CD14-positive monocyte (primary cell): Measurements from ENCODE around the gene ACSS3. TPM values are rescaled to one million over a fixed set of nuclear protein-coding genes. Genes with fewer than 3 reads are reported as not detected.

Experiments
- DNase-seq, 3 donors: peaks; one replicate each; pipeline ENCODE4 v3.0.0-alpha.2; 2011 to 2022
- H2AFZ ChIP-seq: 2 replicates; pipeline ENCODE4 v1.6.0; 2012; ENCODE audit warnings: mild to moderate bottlenecking, low read depth, low read length, inconsistent platforms; ENCODE audit not compliant: insufficient read depth, poor library complexity, severe bottlenecking
- H3K27ac ChIP-seq, 2 donors: 1 replicate in 1 of 2; 2 replicates in 1 of 2; pipeline ENCODE4 v1.5.1; 2012 to 2013; ENCODE audit warnings: low read length in 2 of 2, control low read depth in 1 of 2, inconsistent platforms in 1 of 2, low read depth in 1 of 2, mild to moderate bottlenecking in 1 of 2
- H3K27me3 ChIP-seq, 2 donors: one replicate each; pipeline versions ENCODE4 v1.6.0 to v1.6.1; 2011 to 2013; ENCODE audit warnings: low read length in 2 of 2; ENCODE audit not compliant: control insufficient read depth in 2 of 2, insufficient read depth in 2 of 2
- H3K36me3 ChIP-seq, 2 donors: replicated peaks in 1 of 2; 1 replicate in 1 of 2; 2 replicates in 1 of 2; pipeline versions ENCODE4 v1.5.1 to v1.6.1; 2012 to 2013; ENCODE audit warnings: low read length in 2 of 2, control low read depth in 1 of 2, inconsistent platforms in 1 of 2, mild to moderate bottlenecking in 1 of 2; ENCODE audit not compliant: insufficient read depth in 2 of 2, control insufficient read depth in 1 of 2
- H3K4me1 ChIP-seq, 2 donors: 1 replicate in 1 of 2; 2 replicates in 1 of 2; pipeline versions ENCODE4 v1.5.1 to v1.6.1; 2012 to 2013; ENCODE audit warnings: low read length in 2 of 2, control low read depth in 1 of 2, inconsistent platforms in 1 of 2, mild to moderate bottlenecking in 1 of 2, moderate library complexity in 1 of 2; ENCODE audit not compliant: insufficient read depth in 2 of 2, control insufficient read depth in 1 of 2
- H3K4me2 ChIP-seq: replicated peaks from 2 replicates; pipeline ENCODE3; 2012; ENCODE audit warnings: low read length, moderate library complexity, mild to moderate bottlenecking; ENCODE audit not compliant: poor library complexity, severe bottlenecking; ENCODE audit errors: extremely low read depth
- H3K4me3 ChIP-seq, 3 experiments: fragments of 200-600 bp in 1 of 3; sonication (generic) in 1 of 3; replicated peaks in 1 of 3; 1 replicate in 2 of 3; 2 replicates in 1 of 3; pipeline ENCODE4 v1.5.1; 2011 to 2013; ENCODE audit warnings: low read length in 3 of 3, mild to moderate bottlenecking in 3 of 3, control low read depth in 2 of 3, low read depth in 2 of 3, inconsistent platforms in 1 of 3, moderate library complexity in 1 of 3
- H3K79me2 ChIP-seq: 2 replicates; pipeline ENCODE4 v1.6.0; 2012; ENCODE audit warnings: mild to moderate bottlenecking, control low read depth, inconsistent platforms, low read length, moderate library complexity; ENCODE audit not compliant: insufficient read depth
- H3K9ac ChIP-seq: 2 replicates; pipeline ENCODE4 v1.6.0; 2017; ENCODE audit warnings: low read length, mild to moderate bottlenecking; ENCODE audit not compliant: insufficient read depth, poor library complexity, severe bottlenecking
- H3K9me3 ChIP-seq, 2 donors: replicated peaks in 1 of 2; 1 replicate in 1 of 2; 2 replicates in 1 of 2; pipeline versions ENCODE4 v1.5.1 to v1.6.1; 2012 to 2013; ENCODE audit warnings: low read length in 2 of 2, control low read depth in 1 of 2; ENCODE audit not compliant: control insufficient read depth in 1 of 2, insufficient read depth in 1 of 2
- H4K20me1 ChIP-seq: 2 replicates; pipeline ENCODE4 v1.6.0; 2012; ENCODE audit warnings: mild to moderate bottlenecking, low read length, control low read depth, moderate library complexity; ENCODE audit not compliant: insufficient read depth
- H3K27ac Mint-ChIP-seq, 7 donors: one replicate each; pipeline ENCODE4 v1.8.0; 2020; ENCODE audit warnings: mild to moderate bottlenecking in 7 of 7, mixed read lengths in 7 of 7, moderate library complexity in 6 of 7, inconsistent platforms in 2 of 7
- H3K27me3 Mint-ChIP-seq, 3 donors: one replicate each; pipeline ENCODE4 v1.8.0; 2021 to 2022; ENCODE audit warnings: low read depth in 3 of 3, mild to moderate bottlenecking in 3 of 3, mixed read lengths in 3 of 3, moderate library complexity in 3 of 3, inconsistent platforms in 1 of 3
- H3K36me3 Mint-ChIP-seq, 2 donors: one replicate each; pipeline ENCODE4 v1.8.0; 2020; ENCODE audit warnings: mixed read lengths in 2 of 2, inconsistent platforms in 1 of 2, mild to moderate bottlenecking in 1 of 2
- H3K4me1 Mint-ChIP-seq: one replicate; pipeline ENCODE4 v1.8.0; 2020; ENCODE audit warnings: mild to moderate bottlenecking, mixed read lengths
- H3K4me3 Mint-ChIP-seq, 2 donors: one replicate each; pipeline ENCODE4 v1.8.0; 2020; ENCODE audit warnings: mild to moderate bottlenecking in 2 of 2, mixed read lengths in 2 of 2, moderate library complexity in 1 of 2
- H3K9me3 Mint-ChIP-seq, 7 donors: one replicate each; pipeline ENCODE4 v1.8.0; 2020 to 2022; ENCODE audit warnings: mixed read lengths in 7 of 7, mild to moderate bottlenecking in 6 of 7, moderate library complexity in 6 of 7, inconsistent platforms in 2 of 7
- CTCF ChIP-seq: fragments of 200-600 bp; IDR thresholded peaks from one replicate; pipeline ENCODE4 v1.8.0; 2022; ENCODE audit warnings: antibody characterized with exemption, mild to moderate bottlenecking
- WGBS: methylation state at CpG from one replicate; pipeline ENCODE4 v1.1.5; 2013; ENCODE audit warnings: missing lambda C conversion rate; ENCODE audit not compliant: insufficient coverage; 5-methylcytosine and 5-hydroxymethylcytosine counted together
- intact Hi-C, 2 donors: fragments of 100-400 bp; cut with micrococcal nuclease; formaldehyde crosslinking; loops; one replicate each; pipeline versions ENCODE4 v1.15.0 to v1.15.1; 2023
- polyA plus RNA-seq, 3 donors: library from polyadenylated mRNA; depleted of rRNA in 1 of 3; unstranded in 2 of 3; stranded (reverse) in 1 of 3; fragments of 300-500 nt in 2 of 3; fragments of >200 nt in 1 of 3; fragmentation: Illumina TruSeq in 2 of 3; gene quantifications; 1 replicate in 2 of 3; 2 replicates in 1 of 3; pipeline ENCODE4 v1.2.3, GENCODE V29; 2012 to 2021

The ACSS3 gene
- polyA plus RNA-seq, 3 donors = 0.09 to 0.16 TPM; not detected in 1

GRCh38 chr12:81255947-81256346 lies 178.1 kb downstream of the ACSS3 start:
- Histone ChIP-seq H3K79me2 (no peaks in the 10 kb centered on the region), H3K4me1 (no peaks in the 10 kb centered on the region), H2AFZ (no peak overlapping the region), H3K4me3 (no peak overlapping the region), H3K27ac (no peak overlapping the region), H4K20me1 (no peaks in the 10 kb centered on the region), H3K9ac (no peak overlapping the region), H3K9me3 (no peaks in the 10 kb centered on the region), H3K27me3 (no peaks in the 10 kb centered on the region), H3K36me3 (no peaks in the 10 kb centered on the region), H3K4me2 (no peak overlapping the region)
- WGBS = 100% methylated on average over 1 of the region's 2 CpGs
- no peak for DNase-seq
- Mint-ChIP-seq H3K27ac (no peak overlapping the region), H3K4me1 (no peaks in the 10 kb centered on the region), H3K9me3 (peaks cover 0 to 3% (median 0%) of the 10 kb centered on the region in 7 donors), H3K27me3 (no peaks in the 10 kb centered on the region), H3K4me3 (no peak overlapping the region), H3K36me3 (no peaks in the 10 kb centered on the region)
- intact Hi-C loops = no loop called here
- TF ChIP-seq CTCF = no peak

GRCh38 chr12:81257947-81258551 lies 180.2 kb downstream of the ACSS3 start:
- Histone ChIP-seq H3K27me3 (no peaks in the 10 kb centered on the region), H3K4me1 (no peaks in the 10 kb centered on the region), H3K27ac (no peak overlapping the region), H3K4me2 (no peak overlapping the region), H3K79me2 (no peaks in the 10 kb centered on the region), H4K20me1 (no peaks in the 10 kb centered on the region), H3K36me3 (no peaks in the 10 kb centered on the region), H3K9me3 (no peaks in the 10 kb centered on the region), H2AFZ (no peak overlapping the region), H3K4me3 (no peak overlapping the region), H3K9ac (no peak overlapping the region)
- no CpG with 5 or more reads among the region's 4 CpGs for WGBS
- Mint-ChIP-seq H3K27ac (no peak overlapping the region), H3K4me3 (no peak overlapping the region), H3K9me3 (peaks cover 0 to 3% (median 0%) of the 10 kb centered on the region in 7 donors), H3K4me1 (no peaks in the 10 kb centered on the region), H3K27me3 (no peaks in the 10 kb centered on the region), H3K36me3 (no peaks in the 10 kb centered on the region)
- DNase-seq = no peak
- TF ChIP-seq CTCF = no peak
- intact Hi-C loops = no loop called here
